Activated T-cell treated with anti-CD3 and anti-CD28 coated beads, Interleukin-2, amount 50 U/mL, for 1 hour (primary cell): ENCODE data around the gene CDH4.

ENCODE experiments used
- DNase-seq: peaks from one replicate; pipeline ENCODE4 v3.0.0-alpha.2; 2020

The CDH4 gene

DNA sequence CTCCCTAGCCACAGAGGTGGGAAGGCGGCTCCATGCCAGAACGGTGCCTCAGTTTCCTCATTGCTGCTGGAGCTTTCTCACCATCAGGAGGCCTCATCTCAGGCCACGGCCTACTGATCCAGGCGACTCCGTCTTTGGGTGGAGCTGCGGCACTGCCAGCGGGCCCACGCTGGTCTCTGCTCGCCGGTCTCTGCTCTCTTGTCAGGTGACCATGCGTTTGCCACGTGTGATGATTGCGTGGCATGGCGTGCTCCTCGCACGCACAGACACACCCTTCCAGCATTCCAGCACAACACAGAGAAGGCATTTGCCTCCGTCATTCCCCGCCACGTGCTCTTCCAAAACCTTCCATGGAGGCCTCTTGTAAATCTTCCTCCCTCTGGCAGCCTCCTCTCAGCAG, 271.1 kb downstream of the CDH4 start:
- DNase-seq: no peak

DNA sequence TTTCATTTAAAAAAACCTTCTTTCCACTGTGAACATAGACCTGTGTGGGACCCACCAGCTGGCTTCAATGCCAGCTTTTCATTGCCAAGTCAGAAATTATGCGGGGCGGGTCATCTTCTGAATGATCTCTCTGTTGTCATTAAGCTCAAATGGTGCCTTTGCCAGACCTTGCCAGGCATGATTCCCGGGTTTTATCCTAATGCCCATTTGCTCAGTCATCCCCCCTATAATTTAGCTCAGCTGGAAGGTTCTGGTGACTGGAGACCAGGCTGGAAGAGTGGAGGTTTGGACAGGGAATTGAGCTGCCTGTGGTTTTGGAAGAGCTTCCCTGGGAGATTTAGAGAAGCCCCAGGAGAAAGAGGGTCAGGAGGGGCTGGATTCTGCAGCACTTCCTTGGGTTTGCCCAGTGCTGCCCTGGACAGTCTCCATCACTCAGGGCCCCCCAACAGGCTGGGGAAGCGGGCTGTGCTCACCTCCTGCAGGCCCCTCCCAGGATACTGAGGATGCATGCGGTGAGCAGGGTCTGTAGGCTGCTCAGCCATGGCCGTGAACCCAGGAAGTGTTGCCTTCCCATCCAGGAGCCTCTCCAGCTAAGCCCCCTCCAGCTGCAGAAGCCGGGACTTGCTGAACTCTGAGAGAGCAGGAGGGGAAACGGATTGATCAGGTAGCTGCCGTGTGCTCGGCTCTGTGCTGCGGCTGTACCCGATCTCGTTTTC, 273.0 kb downstream of the CDH4 start:
- no peak for DNase-seq

- DNase-seq: no peak
These were observed 273.8 kb downstream of the CDH4 start for GRCh38 chr20:61525781-61526431.

DNA sequence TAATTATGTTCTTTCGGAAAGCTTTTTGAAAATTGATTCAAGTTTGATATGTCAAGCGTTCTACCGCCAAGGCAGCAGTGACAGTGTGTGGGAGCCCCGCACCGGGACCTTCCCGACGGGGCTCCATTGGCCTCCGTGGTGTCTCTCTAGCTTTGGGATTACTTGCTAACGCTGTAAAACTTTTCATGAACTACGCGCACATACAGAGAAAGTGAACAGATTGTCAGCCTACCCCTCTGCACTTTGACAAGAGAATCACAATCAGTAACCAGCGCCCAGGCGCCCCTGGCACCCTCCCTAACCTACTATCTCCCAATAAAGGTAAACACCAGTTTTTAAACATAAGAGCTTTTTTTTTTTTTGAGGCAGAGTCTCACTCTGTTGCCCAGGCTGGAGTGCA, 274.8 kb downstream of the CDH4 start:
- DNase-seq: no peak

DNA sequence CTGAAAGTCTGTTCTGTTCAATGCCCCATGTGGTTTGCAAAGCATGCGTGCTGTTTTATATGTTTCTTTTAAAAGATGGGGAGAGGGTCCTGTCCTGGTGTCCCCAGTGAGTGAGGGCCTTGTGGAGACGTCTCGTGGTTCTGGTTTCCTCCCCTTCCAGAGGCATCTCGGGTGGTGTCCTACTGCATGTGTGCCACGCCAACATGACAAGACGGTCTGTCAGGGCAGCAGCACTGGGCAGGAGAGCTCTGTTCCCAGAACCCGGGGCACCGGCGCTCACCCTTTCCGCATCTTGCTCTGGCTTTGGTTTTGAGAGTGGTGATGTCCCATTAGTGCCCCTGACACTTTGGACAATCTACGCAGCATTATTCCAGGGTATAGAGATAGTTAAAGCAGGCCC, 275.6 kb downstream of the CDH4 start:
- DNase-seq: no peak

DNA sequence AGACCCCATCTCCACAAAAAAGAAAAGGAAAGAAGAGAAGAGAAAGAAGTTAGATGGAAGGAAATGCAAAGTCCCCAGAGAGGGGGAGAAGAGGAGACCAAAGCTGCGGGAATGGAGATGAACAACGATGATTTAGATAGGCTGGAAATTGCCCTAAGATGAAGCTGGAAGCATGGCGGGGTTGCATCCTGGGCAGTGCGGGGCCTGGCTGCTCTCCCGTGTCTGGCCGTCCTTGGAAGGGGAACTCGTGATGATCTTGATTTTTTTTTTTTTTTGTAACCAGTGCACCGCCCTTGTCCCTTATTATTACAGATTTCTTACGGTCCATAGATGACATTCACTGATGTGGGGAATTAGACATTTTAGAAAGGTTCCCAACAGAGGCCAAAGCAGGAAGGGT, 276.5 kb downstream of the CDH4 start:
- DNase-seq: no peak

- DNase-seq: no peak
These were observed 277.3 kb downstream of the CDH4 start for GRCh38 chr20:61529354-61529753.

GRCh38 chr20:61531553-61532345, 279.7 kb downstream of the CDH4 start:
- DNase-seq: no peak

- DNase-seq: no peak
These were observed 280.7 kb downstream of the CDH4 start for GRCh38 chr20:61532736-61533135.

DNA sequence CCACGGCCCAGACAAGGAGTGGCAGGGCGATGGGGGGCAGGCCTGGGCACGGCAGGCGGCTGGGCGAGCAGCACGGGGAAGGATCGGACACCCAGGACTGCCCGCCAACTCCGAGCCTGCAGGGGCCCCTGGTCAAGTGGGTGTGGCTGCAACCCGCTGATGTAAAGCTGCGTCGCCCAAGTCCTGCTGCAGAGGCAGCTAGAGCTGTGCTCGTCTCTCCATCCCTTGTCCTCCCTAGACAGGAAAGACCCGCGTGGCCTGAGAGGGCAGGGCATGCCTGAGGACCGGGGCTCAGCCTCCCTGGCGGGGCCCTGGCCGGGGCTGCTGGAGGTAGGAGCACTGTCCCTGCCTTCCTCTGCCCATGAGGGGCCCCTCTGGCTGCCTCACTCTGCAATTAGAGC, 281.2 kb downstream of the CDH4 start:
- no peak for DNase-seq

DNA sequence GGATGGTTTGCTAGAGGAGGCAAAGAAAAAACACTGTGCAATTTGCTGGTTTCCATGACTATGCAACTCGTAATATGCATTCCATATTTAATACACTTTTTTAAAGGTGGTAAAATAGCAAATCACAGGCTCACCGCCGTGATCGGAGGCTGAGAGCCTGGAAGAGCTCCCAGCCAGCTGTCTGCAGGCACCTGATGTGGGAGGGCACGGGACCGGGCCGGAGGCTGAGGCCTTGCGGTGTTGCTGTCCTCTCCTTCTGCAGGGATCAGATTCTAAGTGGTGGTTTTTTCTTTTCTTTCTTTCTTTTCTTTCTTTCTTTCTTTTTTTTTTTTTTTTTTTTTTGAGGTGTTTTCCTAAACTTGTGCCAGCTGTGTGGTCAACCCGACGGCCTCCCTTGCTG, 282.3 kb downstream of the CDH4 start:
- DNase-seq: no peak

- DNase-seq: no peak
These were observed 283.0 kb downstream of the CDH4 start for GRCh38 chr20:61535091-61535490.

- no peak for DNase-seq
These were observed 283.5 kb downstream of the CDH4 start for GRCh38 chr20:61535536-61535935.

GRCh38 chr20:61535956-61536355, 283.9 kb downstream of the CDH4 start:
- no peak for DNase-seq

GRCh38 chr20:61536671-61537070, 284.6 kb downstream of the CDH4 start:
- no peak for DNase-seq

- DNase-seq: no peak
These were observed 285.4 kb downstream of the CDH4 start for GRCh38 chr20:61537239-61538182.

DNA sequence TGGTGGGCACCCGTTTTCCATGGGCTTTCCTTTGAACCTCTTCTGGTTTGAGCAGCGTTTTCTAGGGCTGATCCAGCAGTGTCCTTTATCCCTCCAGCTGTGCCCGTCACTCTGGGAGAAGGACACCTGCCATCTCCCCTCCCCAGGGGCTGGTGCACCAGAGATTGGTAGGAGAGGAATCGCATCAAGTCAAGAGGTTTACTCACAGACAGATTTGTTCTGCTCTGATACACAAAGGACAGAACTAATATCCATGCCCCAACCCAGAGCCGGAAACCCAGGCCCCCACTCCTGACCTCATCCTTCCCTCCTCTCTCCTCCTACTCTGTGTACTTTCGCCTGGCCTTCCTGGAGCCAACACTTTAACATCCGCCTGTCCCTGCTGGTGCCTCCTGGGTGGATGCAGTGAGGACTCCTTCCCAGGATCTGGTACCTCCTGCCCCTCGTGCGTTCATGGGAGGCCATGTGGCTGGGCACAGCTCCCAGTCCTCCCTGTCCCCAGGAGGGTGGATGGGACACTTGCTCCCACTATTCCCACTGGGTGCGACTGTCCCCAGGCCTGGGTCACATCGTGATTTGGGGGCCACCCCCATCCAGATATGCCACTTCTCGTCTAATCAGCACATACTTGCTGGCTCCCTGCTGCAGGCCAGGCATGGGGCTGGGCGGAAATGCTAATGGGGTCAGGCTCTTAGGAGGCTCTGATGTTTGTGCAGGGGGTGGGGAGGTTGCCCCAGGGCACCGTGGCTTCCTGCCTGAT, 286.3 kb downstream of the CDH4 start:
- DNase-seq: no peak

DNA sequence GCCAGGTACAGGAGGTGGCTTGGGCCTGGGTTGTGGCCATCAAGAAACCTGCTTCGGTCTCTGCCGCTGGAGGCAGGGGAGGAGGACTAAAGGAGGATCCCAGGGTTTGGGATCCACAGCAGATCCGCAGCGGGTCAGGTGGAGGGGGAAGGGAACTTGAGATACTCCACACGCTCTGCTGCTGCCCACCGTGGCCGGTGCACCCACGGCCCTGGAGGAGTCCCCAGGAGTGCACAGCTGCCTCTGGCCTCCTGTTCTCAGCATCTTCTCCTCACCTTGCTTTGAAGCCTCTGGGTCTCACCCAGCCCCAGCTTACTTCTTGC, 286.8 kb downstream of the CDH4 start:
- no peak for DNase-seq

- DNase-seq: no peak
These were observed 287.8 kb downstream of the CDH4 start for GRCh38 chr20:61539706-61540360.

GRCh38 chr20:61541537-61541936, 289.5 kb downstream of the CDH4 start:
- DNase-seq: no peak

- DNase-seq: no peak
These were observed 291.0 kb downstream of the CDH4 start for GRCh38 chr20:61543086-61543485.
